ENCODE results near the gene RRM2. TPM values are rescaled to one million over a fixed set of nuclear protein-coding genes. Genes with fewer than 3 reads are reported as not detected.

RRM2 gene
- total RNA-seq, 1 experiment from 2014 or later, result 163 TPM

DNA sequence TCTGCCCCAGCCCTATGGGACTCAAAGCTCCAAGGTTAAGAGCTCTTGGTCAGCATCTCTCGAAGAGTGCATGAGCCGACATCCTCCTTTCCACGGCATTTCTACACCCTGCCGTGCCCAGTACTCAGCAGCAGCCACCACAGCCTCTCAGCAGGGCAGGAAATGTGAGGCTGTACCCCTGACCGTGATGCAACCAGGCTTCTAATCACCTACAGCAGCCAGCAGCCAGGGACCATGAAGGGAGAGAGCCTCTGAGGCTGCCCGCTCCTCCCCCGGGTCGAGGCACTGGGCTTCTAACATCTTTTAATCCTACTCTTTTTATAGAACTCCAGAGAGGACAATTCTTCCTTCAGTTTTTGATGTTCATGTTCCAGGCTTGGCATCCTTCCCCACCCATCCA, 48.8 kb upstream of the RRM2 start:
- no peaks in the 10 kb centered on the region for H3K4me1 ChIP-seq (ENCODE audit: insufficient read depth, low read length)
- no peaks in the 10 kb centered on the region; the same call in 1 of the 2 replicates for H3K79me2 ChIP-seq (ENCODE audit: insufficient read depth, low read length)
- peaks cover 7% of the 10 kb centered on the region; the same call in 1 of the 2 replicates for H3K27me3 ChIP-seq (ENCODE audit: insufficient read depth, low read length)
- no peak overlapping the region for H2BK12ac ChIP-seq (ENCODE audit: insufficient read length, low read depth, low read length)
- H2BK20ac ChIP-seq (ENCODE audit: low read depth, low read length, poor library complexity, severe bottlenecking), result no peak overlapping the region
- H3K27ac Mint-ChIP-seq, result no peak overlapping the region
- no peak overlapping the region for H4K5ac ChIP-seq (ENCODE audit: insufficient read length, low read depth, low read length)
- H3K9ac ChIP-seq (ENCODE audit: extremely low read depth, insufficient read length, low read length), result no peak overlapping the region
- H2AFZ ChIP-seq (ENCODE audit: low read length), result no peak overlapping the region
- H3K14ac ChIP-seq (ENCODE audit: insufficient read depth, low read length), result no peak overlapping the region
- no peak overlapping the region for H4K8ac ChIP-seq (replicated peaks; ENCODE audit: insufficient read length, low read depth, low read length)
- peaks cover 47% of the 10 kb centered on the region for H3K27me3 Mint-ChIP-seq (ENCODE audit: low read depth)
- no peak overlapping the region for H2AK5ac ChIP-seq (ENCODE audit: insufficient read length, low read length)
- WGBS (ENCODE audit: extremely low coverage, insufficient read length, low lambda C conversion rate), result no CpG with 5 or more reads among the region's 8 CpGs
- no peak overlapping the region for H4K91ac ChIP-seq (ENCODE audit: insufficient read length, low read depth, low read length)
- no peaks in the 10 kb centered on the region for H3K36me3 Mint-ChIP-seq (ENCODE audit: insufficient read depth in 1 of 3, low read depth in 3 of 3)
- H3K23me2 ChIP-seq (ENCODE audit: insufficient read length, low read depth, low read length, poor library complexity, severe bottlenecking), result no peaks in the 10 kb centered on the region
- TF ChIP-seq, protein P1, sequence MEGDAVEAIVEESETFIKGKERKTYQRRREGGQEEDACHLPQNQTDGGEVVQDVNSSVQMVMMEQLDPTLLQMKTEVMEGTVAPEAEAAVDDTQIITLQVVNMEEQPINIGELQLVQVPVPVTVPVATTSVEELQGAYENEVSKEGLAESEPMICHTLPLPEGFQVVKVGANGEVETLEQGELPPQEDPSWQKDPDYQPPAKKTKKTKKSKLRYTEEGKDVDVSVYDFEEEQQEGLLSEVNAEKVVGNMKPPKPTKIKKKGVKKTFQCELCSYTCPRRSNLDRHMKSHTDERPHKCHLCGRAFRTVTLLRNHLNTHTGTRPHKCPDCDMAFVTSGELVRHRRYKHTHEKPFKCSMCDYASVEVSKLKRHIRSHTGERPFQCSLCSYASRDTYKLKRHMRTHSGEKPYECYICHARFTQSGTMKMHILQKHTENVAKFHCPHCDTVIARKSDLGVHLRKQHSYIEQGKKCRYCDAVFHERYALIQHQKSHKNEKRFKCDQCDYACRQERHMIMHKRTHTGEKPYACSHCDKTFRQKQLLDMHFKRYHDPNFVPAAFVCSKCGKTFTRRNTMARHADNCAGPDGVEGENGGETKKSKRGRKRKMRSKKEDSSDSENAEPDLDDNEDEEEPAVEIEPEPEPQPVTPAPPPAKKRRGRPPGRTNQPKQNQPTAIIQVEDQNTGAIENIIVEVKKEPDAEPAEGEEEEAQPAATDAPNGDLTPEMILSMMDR (conservative IDR thresholded peaks at IDR 0.05), result no peak
- no peak overlapping the region for H2BK15ac ChIP-seq (ENCODE audit: low read depth, low read length)
- no peaks in the 10 kb centered on the region for H4K20me1 ChIP-seq (ENCODE audit: control insufficient read depth, insufficient read depth, insufficient read length)
- H3K27ac ChIP-seq (ENCODE audit: insufficient read length, low read depth, low read length), result no peak overlapping the region
- no peak overlapping the region for H3K4me2 ChIP-seq (ENCODE audit: insufficient read depth, insufficient read length, low read length)
- DNase-seq, result no peak
- no peak overlapping the region for H3K18ac ChIP-seq (ENCODE audit: insufficient read length, low read depth, low read length)
- no peak overlapping the region for H3T11ph ChIP-seq (ENCODE audit: low read length)
- no peak overlapping the region for H3K56ac ChIP-seq (ENCODE audit: insufficient read length, low read depth, low read length)
- H3K23ac ChIP-seq (ENCODE audit: insufficient read length, low read depth, low read length), result no peak overlapping the region
- no peak overlapping the region for H3K4ac ChIP-seq (ENCODE audit: low read depth, low read length)
- peaks cover 16 to 36% of the 10 kb centered on the region in 2 experiments for H3K4me1 Mint-ChIP-seq
- H2BK5ac ChIP-seq (ENCODE audit: insufficient read length, low read length), result no peak overlapping the region
- H2BK120ac ChIP-seq (ENCODE audit: low read depth, low read length, poor library complexity, severe bottlenecking), result no peak overlapping the region
- H3K4me3 Mint-ChIP-seq, result peak overlapping the region in 1 of 2 experiments; percentile 31; a peak in 1 of 5 replicates
- no peaks in the 10 kb centered on the region; a peak in 1 of 5 replicates for H3K9me3 Mint-ChIP-seq
- H3K9me3 ChIP-seq (ENCODE audit: control insufficient read depth, low read depth, low read length), result no peaks in the 10 kb centered on the region
- H3K79me1 ChIP-seq (ENCODE audit: insufficient read depth, low read depth, low read length, poor library complexity, severe bottlenecking), result no peaks in the 10 kb centered on the region
